HG03066 (cell line): ENCODE results near the gene GSN.
"Not testable (repeated sequence)": the region's sequence is repeated elsewhere in the genome, so short reads cannot be mapped to it uniquely, and the experiment has no call there.

Source experiments
- ATAC-seq: cut with Tn5 transposase; IDR thresholded peaks from one replicate; pipeline ENCODE4 v1.9.1; 2021; ENCODE audit warnings: low read depth; ENCODE audit not compliant: unreplicated experiment

Gene GSN

GRCh38 chr9:121286688-121286972, 18.7 kb downstream of the GSN start:
- no peak for ATAC-seq

GRCh38 chr9:121286973-121287741, 19.2 kb downstream of the GSN start:
- ATAC-seq, result no peak

- ATAC-seq, result no peak
Measured at GRCh38 chr9:121288673-121289025, 20.7 kb downstream of the GSN start.

GRCh38 chr9:121289026-121289771, 21.2 kb downstream of the GSN start:
- ATAC-seq, result no peak

GRCh38 chr9:121289772-121290370, 21.9 kb downstream of the GSN start:
- no peak for ATAC-seq

GRCh38 chr9:121291536-121291935, 23.6 kb downstream of the GSN start:
- ATAC-seq, result not testable (repeated sequence)

GRCh38 chr9:121292051-121292450, 24.1 kb downstream of the GSN start:
- no peak for ATAC-seq

GRCh38 chr9:121292801-121293241, 24.9 kb downstream of the GSN start:
- ATAC-seq, result no peak

GRCh38 chr9:121294151-121294743, 26.3 kb downstream of the GSN start:
- ATAC-seq, result no peak

- ATAC-seq, result no peak
Measured at GRCh38 chr9:121294866-121295661, 27.1 kb downstream of the GSN start.

- no peak for ATAC-seq
Measured at GRCh38 chr9:121295662-121296191, 27.8 kb downstream of the GSN start.

GRCh38 chr9:121296213-121297127, 28.5 kb downstream of the GSN start:
- no peak for ATAC-seq

- ATAC-seq, result no peak
Measured at GRCh38 chr9:121297389-121297788, 29.4 kb downstream of the GSN start.

- ATAC-seq, result no peak
Measured at GRCh38 chr9:121298016-121298538, 30.1 kb downstream of the GSN start.

- ATAC-seq, result no peak
Measured at GRCh38 chr9:121298689-121299466, 30.9 kb downstream of the GSN start.

- ATAC-seq, result no peak
Measured at GRCh38 chr9:121299467-121300282, 31.7 kb downstream of the GSN start.

- ATAC-seq, result no peak
Measured at GRCh38 chr9:121300283-121301119, 32.5 kb downstream of the GSN start.
